WTC11 (cell line): Measurements from ENCODE around the gene EIF3K. TPM values are rescaled to one million over a fixed set of nuclear protein-coding genes. Genes with fewer than 3 reads are reported as not detected.

Experiments used
- total RNA-seq: library from RNA; stranded (reverse); gene quantifications from 3 replicates; pipeline ENCODE4 v1.2.3, GENCODE V29; 2021

EIF3K gene
- total RNA-seq, 1 experiment from 2014 or later = 416 TPM

Other genes with a start within 250 kb of the EIF3K start
- 156 to 167 TPM (median 160 TPM) in 3 replicates for gene PSMD8, start 244.6 kb upstream of the EIF3K start, total RNA-seq
- gene GGN, start 231.2 kb upstream of the EIF3K start, total RNA-seq = 2.4 to 3.1 TPM (median 2.7 TPM) in 3 replicates
- gene SPRED3, start 230.5 kb upstream of the EIF3K start, total RNA-seq = 5.2 to 7.3 TPM (median 7.2 TPM) in 3 replicates
- gene FAM98C, start 216.1 kb upstream of the EIF3K start, total RNA-seq = 9.7 to 12.2 TPM (median 10.2 TPM) in 3 replicates
- gene RASGRP4, start 193.0 kb upstream of the EIF3K start, total RNA-seq = 2.5 to 4.1 TPM (median 3.4 TPM) in 3 replicates
- 19.8 to 24.2 TPM (median 21.1 TPM) in 3 replicates for gene RYR1, start 185.5 kb upstream of the EIF3K start, total RNA-seq
- 14.0 to 25.0 TPM (median 24.5 TPM) in 3 replicates for gene MAP4K1, start 1.2 kb upstream of the EIF3K start, total RNA-seq
- 484 to 511 TPM (median 506 TPM) in 3 replicates for gene ACTN4, start 28.5 kb downstream of the EIF3K start, total RNA-seq
- 9.6 to 9.9 TPM (median 9.8 TPM) in 3 replicates for gene CAPN12, start 125.3 kb downstream of the EIF3K start, total RNA-seq
- gene LGALS7, start 154.3 kb downstream of the EIF3K start, total RNA-seq = 2.3 TPM in 1 of 3 replicates, not detected in the others
- 1.2 to 3.7 TPM (median 2.7 TPM) in 3 replicates for gene LGALS7B, start 170.0 kb downstream of the EIF3K start, total RNA-seq
- gene LGALS4, start 193.8 kb downstream of the EIF3K start, total RNA-seq = 1.1 to 1.5 TPM (median 1.4 TPM) in 3 replicates
- gene ECH1, start 212.6 kb downstream of the EIF3K start, total RNA-seq = 139 to 162 TPM (median 161 TPM) in 3 replicates
- 680 to 779 TPM (median 683 TPM) in 3 replicates for gene HNRNPL, start 230.8 kb downstream of the EIF3K start, total RNA-seq